ENCODE data around the gene TLR9.

Gene TLR9

GRCh38 chr3:52195823-52196331, 29.6 kb downstream of the TLR9 start:
- CTCF ChIA-PET: no interaction called here
- TF ChIP-seq L3MBTL2 (conservative IDR thresholded peaks at IDR 0.05) (no peak), ELF4 (IDR thresholded peaks at IDR 0.05) (no peak), HDGF (IDR thresholded peaks at IDR 0.05; ENCODE audit: borderline replicate concordance) (no peak), NFRKB (IDR thresholded peaks at IDR 0.05) (no peak)
- POLR2A ChIA-PET: interaction anchor here (1.8 kb wide), 1 partner anchor 41 kb away, joined by 14 read pairs; the partner anchor contains the start of gene POC1A
- no peak for DNase-seq (ENCODE audit: extremely low spot score)

- CTCF ChIA-PET: no interaction called here
- no peak for DNase-seq (ENCODE audit: extremely low spot score)
- TF ChIP-seq CTBP1 (IDR thresholded peaks at IDR 0.05; ENCODE audit: borderline replicate concordance) (no peak), SP1 (IDR thresholded peaks at IDR 0.05) (no peak)
- POLR2A ChIA-PET: no interaction called here
Observed at GRCh38 chr3:52195291-52195597, 30.2 kb downstream of the TLR9 start.

GRCh38 chr3:52194485-52195290, 30.8 kb downstream of the TLR9 start:
- ChIA-PET POLR2A (no interaction called here), CTCF (no interaction called here)
- no peak for DNase-seq (ENCODE audit: extremely low spot score)
- TF ChIP-seq FOXK2 (IDR thresholded peaks at IDR 0.05) (no peak), SUZ12 (IDR thresholded peaks at IDR 0.05) (no peak), NFRKB (IDR thresholded peaks at IDR 0.05) (no peak), CTBP1 (IDR thresholded peaks at IDR 0.05; ENCODE audit: borderline replicate concordance) (no peak), BHLHE40 (IDR thresholded peaks at IDR 0.05; ENCODE audit: borderline replicate concordance) (no peak), HDGF (IDR thresholded peaks at IDR 0.05; ENCODE audit: borderline replicate concordance) (no peak), FOXA1 (IDR thresholded peaks at IDR 0.05) (no peak), ARNT (IDR thresholded peaks at IDR 0.05) (no peak), TARDBP (IDR thresholded peaks at IDR 0.05) (no peak), ZNF384 (IDR thresholded peaks at IDR 0.05) (no peak), ELF4 (IDR thresholded peaks at IDR 0.05) (no peak), SP1 (IDR thresholded peaks at IDR 0.05) (no peak), L3MBTL2 (conservative IDR thresholded peaks at IDR 0.05) (no peak), PKNOX1 (IDR thresholded peaks at IDR 0.05) (no peak), LEF1 (IDR thresholded peaks at IDR 0.05; ENCODE audit: borderline replicate concordance) (no peak)

GRCh38 chr3:52193065-52193464, 32.4 kb downstream of the TLR9 start:
- CTCF ChIA-PET: no interaction called here
- DNase-seq (ENCODE audit: extremely low spot score): no peak
- POLR2A ChIA-PET: interaction anchor here (0.7 to 0.8 kb wide), 2 partner anchors 38 kb away, joined by 3 read pairs; partner anchors contain the start of gene POC1A
- TF ChIP-seq SP1 (IDR thresholded peaks at IDR 0.05): no peak
- no peak for TF ChIP-seq ZNF384 (IDR thresholded peaks at IDR 0.05)
- TF ChIP-seq CTBP1 (IDR thresholded peaks at IDR 0.05; ENCODE audit: borderline replicate concordance): no peak
- no peak for TF ChIP-seq PKNOX1 (IDR thresholded peaks at IDR 0.05)
- no peak for TF ChIP-seq TARDBP (IDR thresholded peaks at IDR 0.05)
- no peak for TF ChIP-seq BHLHE40 (IDR thresholded peaks at IDR 0.05; ENCODE audit: borderline replicate concordance)
- TF ChIP-seq FOXM1 (IDR thresholded peaks at IDR 0.05; ENCODE audit: borderline replicate concordance): no peak
- TF ChIP-seq L3MBTL2 (conservative IDR thresholded peaks at IDR 0.05): no peak
- no peak for TF ChIP-seq ARNT (IDR thresholded peaks at IDR 0.05)
- TF ChIP-seq FOXA1 (IDR thresholded peaks at IDR 0.05): no peak
- no peak for TF ChIP-seq ELF4 (IDR thresholded peaks at IDR 0.05)
- TF ChIP-seq HDGF (IDR thresholded peaks at IDR 0.05; ENCODE audit: borderline replicate concordance): no peak
- no peak for TF ChIP-seq FOXK2 (IDR thresholded peaks at IDR 0.05)
- no peak for TF ChIP-seq LEF1 (IDR thresholded peaks at IDR 0.05; ENCODE audit: borderline replicate concordance)
- no peak for TF ChIP-seq NFRKB (IDR thresholded peaks at IDR 0.05)
- TF ChIP-seq SUZ12 (IDR thresholded peaks at IDR 0.05): no peak

- DNase-seq (ENCODE audit: extremely low spot score): no peak
- ChIA-PET CTCF (no interaction called here), POLR2A (no interaction called here)
- no peak for TF ChIP-seq SUZ12 (IDR thresholded peaks at IDR 0.05)
- no peak for TF ChIP-seq ELF4 (IDR thresholded peaks at IDR 0.05)
- no peak for TF ChIP-seq FOXK2 (IDR thresholded peaks at IDR 0.05)
- no peak for TF ChIP-seq ZNF384 (IDR thresholded peaks at IDR 0.05)
- no peak for TF ChIP-seq NFRKB (IDR thresholded peaks at IDR 0.05)
- TF ChIP-seq L3MBTL2 (conservative IDR thresholded peaks at IDR 0.05): no peak
- no peak for TF ChIP-seq ARNT (IDR thresholded peaks at IDR 0.05)
- no peak for TF ChIP-seq TARDBP (IDR thresholded peaks at IDR 0.05)
- TF ChIP-seq SP1 (IDR thresholded peaks at IDR 0.05): no peak
- no peak for TF ChIP-seq CTBP1 (IDR thresholded peaks at IDR 0.05; ENCODE audit: borderline replicate concordance)
- TF ChIP-seq LEF1 (IDR thresholded peaks at IDR 0.05; ENCODE audit: borderline replicate concordance): no peak
- TF ChIP-seq HDGF (IDR thresholded peaks at IDR 0.05; ENCODE audit: borderline replicate concordance): no peak
Observed at GRCh38 chr3:52191663-52192062, 33.8 kb downstream of the TLR9 start.

- POLR2A ChIA-PET: interaction anchor here (0.7 kb wide), 1 partner anchor 198 kb away, joined by 3 read pairs; no protein-coding TSS in a partner anchor
- TF ChIP-seq HDGF (IDR thresholded peaks at IDR 0.05; ENCODE audit: borderline replicate concordance) (no peak), ELF4 (IDR thresholded peaks at IDR 0.05) (no peak), FOXM1 (IDR thresholded peaks at IDR 0.05; ENCODE audit: borderline replicate concordance) (no peak), SP1 (IDR thresholded peaks at IDR 0.05) (no peak), TARDBP (IDR thresholded peaks at IDR 0.05) (no peak), FOXA1 (IDR thresholded peaks at IDR 0.05) (no peak), NFRKB (IDR thresholded peaks at IDR 0.05) (no peak), SUZ12 (IDR thresholded peaks at IDR 0.05) (no peak)
- DNase-seq (ENCODE audit: extremely low spot score): no peak
- CTCF ChIA-PET: no interaction called here
Observed at GRCh38 chr3:52190294-52191074, 35.0 kb downstream of the TLR9 start.

All from HEK293T (cell line).